OCI-LY7 (cell line): ENCODE measurements around the gene EPB41. TPM values are rescaled to one million over a fixed set of nuclear protein-coding genes. Genes with fewer than 3 reads are reported as not detected.

ENCODE experiments used
- BruUV-seq: library from RNA; stranded (reverse); fragments of 400-500 nt; replicated peaks from 2 replicates; lab custom pipeline; 2021; lab: Mats Ljungman, UMichigan
- CTCF ChIA-PET: fragments of 300-600 bp; sonication (Branson Sonifier 250); formaldehyde crosslinking; loops from one replicate; lab custom pipeline; 2022; ENCODE audit warnings: antibody characterized with exemption; ENCODE audit not compliant: unreplicated experiment; lab: Charles Lee
- POLR2A ChIA-PET: fragments of 300-600 bp; sonication (Branson Sonifier 250); formaldehyde crosslinking; loops from one replicate; lab custom pipeline; 2022; ENCODE audit warnings: antibody characterized with exemption; lab: Charles Lee
- DNase-seq: peaks from one replicate; pipeline ENCODE4 v3.0.0-alpha.2; 2015; ENCODE audit warnings: low spot score
- H2AFZ ChIP-seq: fragments of 200-600 bp; sonication (generic), shearing (Covaris generic); 2 replicates; pipeline ENCODE4 v1.6.1; 2014; ENCODE audit warnings: mild to moderate bottlenecking, antibody characterized with exemption, low read length, moderate library complexity
- H3K27ac ChIP-seq: fragments of 200-600 bp; sonication (generic); 2 replicates; pipeline ENCODE4 v1.5.1; 2014; ENCODE audit warnings: mixed run types, low read depth, mild to moderate bottlenecking, moderate library complexity, low read length, inconsistent platforms; ENCODE audit not compliant: poor library complexity, severe bottlenecking
- H3K36me3 ChIP-seq: fragments of 200-600 bp; sonication (generic); 2 replicates; pipeline ENCODE4 v1.6.1; 2014; ENCODE audit warnings: mild to moderate bottlenecking, antibody characterized with exemption, low read length, moderate library complexity, mixed read lengths; ENCODE audit not compliant: insufficient read depth
- H3K4me1 ChIP-seq: fragments of 200-600 bp; sonication (generic); 2 replicates; pipeline ENCODE4 v1.5.1; 2014; ENCODE audit warnings: mild to moderate bottlenecking, low read length; ENCODE audit not compliant: insufficient read depth, poor library complexity, severe bottlenecking
- H3K4me2 ChIP-seq: fragments of 200-600 bp; sonication (generic); 2 replicates; pipeline ENCODE4 v1.6.1; 2014; ENCODE audit warnings: mild to moderate bottlenecking, low read length
- H3K4me3 ChIP-seq: fragments of 200-600 bp; sonication (generic); 2 replicates; pipeline ENCODE4 v1.5.1; 2014; ENCODE audit warnings: mild to moderate bottlenecking, low read depth, low read length; ENCODE audit not compliant: poor library complexity, severe bottlenecking
- H3K79me2 ChIP-seq: fragments of 200-600 bp; sonication (generic); 2 replicates; pipeline ENCODE4 v1.6.1; 2016; ENCODE audit warnings: low read depth, mild to moderate bottlenecking, low read length, moderate library complexity, mixed read lengths; ENCODE audit not compliant: insufficient read depth
- H3K9me2 ChIP-seq: fragments of 200-600 bp; sonication (generic); 2 replicates; pipeline ENCODE4 v1.6.1; 2016; ENCODE audit warnings: mild to moderate bottlenecking, low read length, mixed read lengths; ENCODE audit not compliant: insufficient read depth
- H3K9me3 ChIP-seq: fragments of 200-600 bp; sonication (generic); 2 replicates; pipeline ENCODE4 v1.6.1; 2014; ENCODE audit warnings: mild to moderate bottlenecking, mixed run types, low read length, mixed read lengths
- H4K20me1 ChIP-seq: fragments of 200-600 bp; sonication (generic); 2 replicates; pipeline ENCODE4 v1.6.1; 2014; ENCODE audit warnings: mild to moderate bottlenecking, antibody characterized with exemption, low read length, moderate library complexity, mixed read lengths; ENCODE audit not compliant: insufficient read depth
- CTCF ChIP-seq: fragments of 200-600 bp; sonication (generic); conservative IDR thresholded peaks from 2 replicates; pipeline ENCODE4 v1.5.1; 2014; ENCODE audit warnings: mild to moderate bottlenecking, antibody characterized with exemption, low read length, moderate library complexity, mixed read lengths
- EZH2phosphoT487 ChIP-seq: fragments of 200-600 bp; sonication (generic); IDR thresholded peaks from 2 replicates; pipeline ENCODE4 v1.6.1; 2018; ENCODE audit warnings: low read depth, borderline replicate concordance, mild to moderate bottlenecking, mixed run types, antibody characterized with exemption, low read length, moderate library complexity, mixed read lengths
- intact Hi-C: fragments of 100-400 bp; cut with micrococcal nuclease; formaldehyde crosslinking; loops from one replicate; pipeline ENCODE4 v1.10.0; 2022; ENCODE audit not compliant: unreplicated experiment
- total RNA-seq, 2 experiments: library from RNA; depleted of rRNA in 1 of 2; stranded (reverse); fragments of >200 nt in 1 of 2; shearing (Covaris generic) in 1 of 2; gene quantifications; 2 replicates each; pipeline ENCODE4 v1.2.3, GENCODE V29; 2014 to 2022

The EPB41 gene
- total RNA-seq, 2 experiments from 2014 or later = 102 to 103 TPM

GRCh38 chr1:29120947-29121485 lies 206.6 kb downstream of the EPB41 start:
- BruUV-seq = no TSS peak
- peaks cover 16% of the 10 kb centered on the region; the same call in 1 of the 2 replicates for H3K36me3 ChIP-seq
- no peaks in the 10 kb centered on the region for H3K9me3 ChIP-seq
- no peak overlapping the region for H2AFZ ChIP-seq
- H3K79me2 ChIP-seq = no peaks in the 10 kb centered on the region
- POLR2A ChIA-PET = interaction anchor here (0.6 kb wide), 1 partner anchor 151 kb away, joined by 3 read pairs; no protein-coding TSS in a partner anchor
- TF ChIP-seq CTCF (peak; percentile 86), EZH2phosphoT487 (no peak)
- intact Hi-C loops = loop anchor here (1.0 to 2.0 kb wide), 2 partner anchors 82 to 239 kb away; no protein-coding TSS in a partner anchor
- CTCF ChIA-PET = no interaction called here
- no peaks in the 10 kb centered on the region for H4K20me1 ChIP-seq
- H3K4me1 ChIP-seq = no peaks in the 10 kb centered on the region
- H3K9me2 ChIP-seq = no peaks in the 10 kb centered on the region
- peak overlapping the region; percentile 38; the same call in 1 of the 2 replicates for H3K4me2 ChIP-seq
- DNase-seq = peak; percentile 76
- H3K27ac ChIP-seq = no peak overlapping the region
- H3K4me3 ChIP-seq = no peak overlapping the region

- BruUV-seq = no TSS peak
These were observed 207.2 kb downstream of the EPB41 start for GRCh38 chr1:29121516-29121935.

More at GRCh38 chr1:29121516-29121935, 207.2 kb downstream of the EPB41 start:
- Histone ChIP-seq H3K9me2 (no peaks in the 10 kb centered on the region), H4K20me1 (no peaks in the 10 kb centered on the region), H3K9me3 (no peaks in the 10 kb centered on the region), H3K27ac (no peak overlapping the region), H3K4me1 (no peaks in the 10 kb centered on the region), H3K4me3 (no peak overlapping the region), H3K4me2 (peak overlapping the region; percentile 38; the same call in 1 of the 2 replicates), H3K79me2 (no peaks in the 10 kb centered on the region), H3K36me3 (peaks cover 15% of the 10 kb centered on the region; the same call in 1 of the 2 replicates), H2AFZ (no peak overlapping the region)
- ChIA-PET POLR2A (interaction anchor here (0.6 kb wide), 1 partner anchor 152 kb away, joined by 3 read pairs; no protein-coding TSS in a partner anchor), CTCF (no interaction called here)
- no peak for DNase-seq
- TF ChIP-seq EZH2phosphoT487 (no peak), CTCF (no peak)
- intact Hi-C loops = loop anchor here (1.0 to 2.0 kb wide), 2 partner anchors 81 to 239 kb away; no protein-coding TSS in a partner anchor
